H9 (cell line): ENCODE data around the gene SLC9A9. TPM values are rescaled to one million over a fixed set of nuclear protein-coding genes. Genes with fewer than 3 reads are reported as not detected.

ENCODE experiments used
- DNase-seq: peaks from one replicate; pipeline ENCODE4 v3.0.0-alpha.2; 2017
- H2AFZ ChIP-seq: one replicate; pipeline ENCODE4 v1.6.1; 2013; ENCODE audit warnings: mild to moderate bottlenecking, low read length, control low read depth, moderate library complexity
- H2AK5ac ChIP-seq: 2 replicates; pipeline ENCODE4 v1.6.1; 2013; ENCODE audit warnings: low read length, control low read depth, mixed read lengths; ENCODE audit not compliant: insufficient read length
- H2BK120ac ChIP-seq: one replicate; pipeline ENCODE4 v1.6.1; 2013; ENCODE audit warnings: low read depth, mild to moderate bottlenecking, low read length, control low read depth, inconsistent platforms; ENCODE audit not compliant: poor library complexity, severe bottlenecking
- H2BK12ac ChIP-seq: 2 replicates; pipeline ENCODE4 v1.6.1; 2013; ENCODE audit warnings: low read length, control low read depth, mixed read lengths, low read depth; ENCODE audit not compliant: insufficient read length
- H2BK15ac ChIP-seq: 2 replicates; pipeline ENCODE4 v1.6.1; 2013; ENCODE audit warnings: low read depth, low read length, control low read depth
- H2BK20ac ChIP-seq: one replicate; pipeline ENCODE4 v1.6.1; 2013; ENCODE audit warnings: low read depth, mild to moderate bottlenecking, low read length, control low read depth, inconsistent platforms; ENCODE audit not compliant: poor library complexity, severe bottlenecking
- H2BK5ac ChIP-seq: 2 replicates; pipeline ENCODE4 v1.6.1; 2013; ENCODE audit warnings: low read length, control low read depth, mixed read lengths; ENCODE audit not compliant: insufficient read length
- H3K14ac ChIP-seq: 2 replicates; pipeline ENCODE4 v1.6.1; 2013; ENCODE audit warnings: low read length, control low read depth; ENCODE audit not compliant: insufficient read depth
- H3K18ac ChIP-seq: 2 replicates; pipeline ENCODE4 v1.6.1; 2013; ENCODE audit warnings: low read depth, mild to moderate bottlenecking, mixed read lengths, low read length, control low read depth; ENCODE audit not compliant: insufficient read length
- H3K23ac ChIP-seq: 2 replicates; pipeline ENCODE4 v1.6.1; 2013; ENCODE audit warnings: low read length, control low read depth, mixed read lengths, low read depth; ENCODE audit not compliant: insufficient read length
- H3K23me2 ChIP-seq: 2 replicates; pipeline ENCODE4 v1.6.1; 2013; ENCODE audit warnings: low read depth, mild to moderate bottlenecking, mixed read lengths, low read length, control low read depth; ENCODE audit not compliant: insufficient read length, poor library complexity, severe bottlenecking
- H3K27ac ChIP-seq: 2 replicates; pipeline ENCODE4 v1.5.1; 2013; ENCODE audit warnings: low read length, control low read depth, mixed read lengths, low read depth; ENCODE audit not compliant: insufficient read length
- H3K27me3 ChIP-seq: 2 replicates; pipeline ENCODE4 v1.6.1; 2013; ENCODE audit warnings: low read length, control low read depth, inconsistent platforms; ENCODE audit not compliant: insufficient read depth
- H3K4ac ChIP-seq: 2 replicates; pipeline ENCODE4 v1.6.1; 2013; ENCODE audit warnings: low read depth, mild to moderate bottlenecking, control low read depth, inconsistent platforms, low read length, moderate library complexity
- H3K4me1 ChIP-seq: 2 replicates; pipeline ENCODE4 v1.6.1; 2013; ENCODE audit warnings: low read length, control low read depth, inconsistent platforms; ENCODE audit not compliant: insufficient read depth
- H3K4me2 ChIP-seq: 2 replicates; pipeline ENCODE4 v1.6.1; 2013; ENCODE audit warnings: low read length, control low read depth, mixed read lengths; ENCODE audit not compliant: insufficient read length, insufficient read depth
- H3K56ac ChIP-seq: 2 replicates; pipeline ENCODE4 v1.6.1; 2013; ENCODE audit warnings: low read depth, mild to moderate bottlenecking, mixed read lengths, low read length, control low read depth; ENCODE audit not compliant: insufficient read length
- H3K79me1 ChIP-seq: 2 replicates; pipeline ENCODE4 v1.6.1; 2013; ENCODE audit warnings: low read depth, mild to moderate bottlenecking, moderate library complexity, low read length, control low read depth, inconsistent platforms; ENCODE audit not compliant: insufficient read depth, poor library complexity, severe bottlenecking
- H3K79me2 ChIP-seq: 2 replicates; pipeline ENCODE4 v1.6.1; 2013; ENCODE audit warnings: low read length, control low read depth, inconsistent platforms; ENCODE audit not compliant: insufficient read depth
- H3K9ac ChIP-seq: 2 replicates; pipeline ENCODE4 v1.6.1; 2013; ENCODE audit warnings: low read length, control low read depth, mixed read lengths; ENCODE audit not compliant: insufficient read length; ENCODE audit errors: extremely low read depth
- H3K9me3 ChIP-seq: one replicate; pipeline ENCODE4 v1.6.1; 2013; ENCODE audit warnings: low read depth, low read length, inconsistent platforms; ENCODE audit not compliant: control insufficient read depth
- H3T11ph ChIP-seq: one replicate; pipeline ENCODE4 v1.6.1; 2013; ENCODE audit warnings: mild to moderate bottlenecking, low read length, control low read depth, inconsistent platforms
- H4K20me1 ChIP-seq: one replicate; pipeline ENCODE4 v1.6.1; 2013; ENCODE audit not compliant: control insufficient read depth, insufficient read length, insufficient read depth
- H4K5ac ChIP-seq: 2 replicates; pipeline ENCODE4 v1.6.1; 2013; ENCODE audit warnings: low read depth, mild to moderate bottlenecking, mixed read lengths, low read length, control low read depth; ENCODE audit not compliant: insufficient read length
- H4K8ac ChIP-seq: replicated peaks from 2 replicates; pipeline ENCODE4 v1.6.1; 2013; ENCODE audit warnings: low read length, control low read depth, mixed read lengths, low read depth; ENCODE audit not compliant: insufficient read length
- H4K91ac ChIP-seq: 2 replicates; pipeline ENCODE4 v1.6.1; 2013; ENCODE audit warnings: low read depth, mild to moderate bottlenecking, moderate library complexity, mixed read lengths, low read length, control low read depth; ENCODE audit not compliant: insufficient read length
- H3K27ac Mint-ChIP-seq, 3 experiments: 2 replicates in 2 of 3; 3 replicates in 1 of 3; pipeline ENCODE4 v1.8.0; 2020 to 2021; ENCODE audit warnings: mixed read lengths in 3 of 3, mild to moderate bottlenecking in 1 of 3, moderate library complexity in 1 of 3
- H3K27me3 Mint-ChIP-seq: 2 replicates; pipeline ENCODE4 v1.8.0; 2021; ENCODE audit warnings: low read depth, mild to moderate bottlenecking, moderate library complexity, mixed read lengths
- H3K36me3 Mint-ChIP-seq, 3 experiments: 2 replicates in 2 of 3; 3 replicates in 1 of 3; pipeline ENCODE4 v1.8.0; 2020 to 2021; ENCODE audit warnings: low read depth in 3 of 3, mixed read lengths in 3 of 3; ENCODE audit not compliant: insufficient read depth in 1 of 3
- H3K4me1 Mint-ChIP-seq, 2 experiments: 2 replicates each; pipeline ENCODE4 v1.8.0; 2020; ENCODE audit warnings: mixed read lengths in 2 of 2
- H3K4me3 Mint-ChIP-seq, 2 experiments: 2 replicates in 1 of 2; 3 replicates in 1 of 2; pipeline ENCODE4 v1.8.0; 2020 to 2021; ENCODE audit warnings: mild to moderate bottlenecking in 2 of 2, mixed read lengths in 2 of 2, moderate library complexity in 1 of 2
- H3K9me3 Mint-ChIP-seq, 2 experiments: 2 replicates in 1 of 2; 3 replicates in 1 of 2; pipeline ENCODE4 v1.8.0; 2020; ENCODE audit warnings: mild to moderate bottlenecking in 2 of 2, mixed read lengths in 2 of 2, moderate library complexity in 1 of 2
- CTCF ChIP-seq: fragments of 200-600 bp; sonication (generic); conservative IDR thresholded peaks from 3 replicates; pipeline ENCODE4 v1.8.0; 2021; ENCODE audit warnings: antibody characterized with exemption, mild to moderate bottlenecking
- WGBS: extraction: QIAGEN DNeasy Blood & Tissue Kit; methylation state at CpG from one replicate; pipeline ENCODE4 v1.1.7; 2013; ENCODE audit warnings: missing lambda C conversion rate, low lambda C conversion rate, mixed read lengths; ENCODE audit not compliant: insufficient read length; ENCODE audit errors: extremely low coverage; 5-methylcytosine and 5-hydroxymethylcytosine counted together
- total RNA-seq: library from RNA; stranded (reverse); gene quantifications from 2 replicates; pipeline ENCODE4 v1.2.1, GENCODE V29; 2021

SLC9A9 gene
- total RNA-seq, 1 experiment from 2014 or later = 0.35 TPM

DNA sequence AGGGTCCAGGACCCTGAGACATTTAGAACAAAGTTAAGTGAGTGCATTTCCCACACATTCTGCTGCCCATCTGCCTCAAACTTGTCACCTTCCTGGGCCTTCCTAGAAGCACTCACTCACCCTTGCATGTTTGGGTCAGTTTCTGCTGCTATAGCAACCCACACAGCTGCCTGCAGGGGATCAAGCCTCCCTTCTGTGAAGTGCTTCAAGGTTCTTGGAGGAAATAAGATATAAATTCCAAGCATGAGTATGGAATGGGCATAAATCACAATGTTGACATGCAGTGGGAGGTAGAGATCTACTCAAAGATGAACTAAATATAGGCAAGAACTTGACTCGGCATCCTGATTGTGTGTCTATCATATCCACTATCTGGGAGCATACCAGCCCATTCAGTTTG, 140.4 kb downstream of the SLC9A9 start:
- Histone ChIP-seq H2BK20ac (no peak overlapping the region), H4K20me1 (no peaks in the 10 kb centered on the region), H4K8ac (no peak overlapping the region), H3K27me3 (no peaks in the 10 kb centered on the region), H3K23me2 (no peaks in the 10 kb centered on the region), H3K4me2 (no peak overlapping the region), H2BK15ac (no peak overlapping the region), H3K79me2 (no peaks in the 10 kb centered on the region), H4K5ac (no peak overlapping the region), H2BK5ac (no peak overlapping the region), H3K4ac (no peak overlapping the region), H4K91ac (no peak overlapping the region), H3K9ac (no peak overlapping the region), H3K14ac (no peak overlapping the region), H3K23ac (no peak overlapping the region), H3K18ac (peak overlapping the region; percentile 14), H2AK5ac (no peak overlapping the region), H2BK12ac (no peak overlapping the region), H3K79me1 (no peaks in the 10 kb centered on the region), H2AFZ (no peak overlapping the region), H3K4me1 (no peaks in the 10 kb centered on the region), H3K9me3 (no peaks in the 10 kb centered on the region), H2BK120ac (no peak overlapping the region), H3T11ph (no peak overlapping the region), H3K56ac (no peak overlapping the region), H3K27ac (no peak overlapping the region)
- DNase-seq = no peak
- H3K9me3 Mint-ChIP-seq = no peaks in the 10 kb centered on the region
- H3K4me1 Mint-ChIP-seq = no peaks in the 10 kb centered on the region
- peak overlapping the region in 1 of 3 experiments; percentile 36; a peak in 1 of 7 replicates for H3K27ac Mint-ChIP-seq
- H3K4me3 Mint-ChIP-seq = no peak overlapping the region
- H3K27me3 Mint-ChIP-seq = no peaks in the 10 kb centered on the region
- no peaks in the 10 kb centered on the region for H3K36me3 Mint-ChIP-seq
- WGBS = no CpG with 5 or more reads among the region's 1 CpG
- TF ChIP-seq CTCF = no peak
